B cell (primary cell): ENCODE data around the gene B9D1.

Experiments used
- CTCF ChIP-seq: fragments of 200-600 bp; IDR thresholded peaks from one replicate; pipeline ENCODE4 v1.8.0; 2022; ENCODE audit warnings: antibody characterized with exemption, mild to moderate bottlenecking
- EZH2 ChIP-seq: IDR thresholded peaks from 2 replicates; pipeline ENCODE4 v1.6.1; 2012; ENCODE audit warnings: borderline replicate concordance, low read depth, mild to moderate bottlenecking, moderate library complexity, low read length; ENCODE audit not compliant: insufficient read depth, poor library complexity, severe bottlenecking

GRCh38 chr17:19334331-19334730 is 28.2 kb downstream of the B9D1 start:
- no peak for TF ChIP-seq CTCF
- TF ChIP-seq EZH2: no peak
